HEK293T (cell line): Measurements from ENCODE around the gene MAST2.

ENCODE experiments used
- CTCF ChIA-PET: fragments of 350-600 bp; formaldehyde crosslinking; extraction: SDS; loops from one replicate; lab custom pipeline; 2021; ENCODE audit warnings: antibody characterized with exemption, inconsistent platforms; lab: Yijun Ruan, JAX
- POLR2A ChIA-PET: fragments of 350-600 bp; formaldehyde crosslinking; extraction: SDS; loops from one replicate; lab custom pipeline; 2020; ENCODE audit warnings: antibody characterized with exemption, inconsistent platforms; lab: Yijun Ruan, JAX
- DNase-seq: peaks from one replicate; pipeline ENCODE4 v3.0.0; 2012; ENCODE audit warnings: mixed read lengths; ENCODE audit errors: extremely low spot score
- ARNT ChIP-seq: fragments of 450-650 bp; IDR thresholded peaks from 2 replicates; pipeline ENCODE4 v1.6.1; 2017; ENCODE audit warnings: mild to moderate bottlenecking
- BHLHE40 ChIP-seq: fragments of 450-650 bp; IDR thresholded peaks from 2 replicates; pipeline ENCODE4 v1.6.1; 2016; ENCODE audit warnings: mild to moderate bottlenecking, moderate library complexity, borderline replicate concordance
- CTBP1 ChIP-seq: fragments of 450-650 bp; IDR thresholded peaks from 2 replicates; pipeline ENCODE4 v1.6.1; 2016; ENCODE audit warnings: borderline replicate concordance
- ELF4 ChIP-seq: fragments of 450-650 bp; IDR thresholded peaks from 2 replicates; pipeline ENCODE4 v1.6.1; 2017; ENCODE audit warnings: antibody characterized with exemption
- FOXA1 ChIP-seq: fragments of 450-650 bp; IDR thresholded peaks from 2 replicates; pipeline ENCODE4 v1.6.1; 2016; ENCODE audit warnings: mild to moderate bottlenecking
- FOXK2 ChIP-seq: fragments of 450-650 bp; IDR thresholded peaks from 2 replicates; pipeline ENCODE4 v1.6.1; 2016; ENCODE audit warnings: mild to moderate bottlenecking
- FOXM1 ChIP-seq: fragments of 450-650 bp; IDR thresholded peaks from 2 replicates; pipeline ENCODE4 v1.6.1; 2017; ENCODE audit warnings: mild to moderate bottlenecking, borderline replicate concordance
- HDGF ChIP-seq: fragments of 450-650 bp; IDR thresholded peaks from 2 replicates; pipeline ENCODE4 v1.6.1; 2017; ENCODE audit warnings: antibody characterized with exemption, borderline replicate concordance
- L3MBTL2 ChIP-seq: fragments of 450-650 bp; conservative IDR thresholded peaks from 2 replicates; pipeline ENCODE4 v1.6.1; 2016; ENCODE audit warnings: mild to moderate bottlenecking
- LEF1 ChIP-seq: fragments of 450-650 bp; IDR thresholded peaks from 2 replicates; pipeline ENCODE4 v1.6.1; 2017; ENCODE audit warnings: mild to moderate bottlenecking, borderline replicate concordance
- NFRKB ChIP-seq: fragments of 450-650 bp; IDR thresholded peaks from 2 replicates; pipeline ENCODE4 v1.6.1; 2016; ENCODE audit warnings: mild to moderate bottlenecking, moderate library complexity
- SP1 ChIP-seq: fragments of 450-650 bp; IDR thresholded peaks from 2 replicates; pipeline ENCODE4 v1.6.1; 2017
- SUZ12 ChIP-seq: fragments of 450-650 bp; IDR thresholded peaks from 2 replicates; pipeline ENCODE4 v1.6.1; 2016; ENCODE audit warnings: mild to moderate bottlenecking
- TARDBP ChIP-seq: fragments of 450-650 bp; IDR thresholded peaks from 2 replicates; pipeline ENCODE4 v1.6.1; 2016
- ZNF384 ChIP-seq: fragments of 450-650 bp; IDR thresholded peaks from 2 replicates; pipeline ENCODE4 v1.6.1; 2016
- TF ChIP-seq, protein P1 (sequence below): fragments of 450-650 bp; IDR thresholded peaks from 2 replicates; pipeline ENCODE4 v1.6.1; 2016

The MAST2 gene

DNA sequence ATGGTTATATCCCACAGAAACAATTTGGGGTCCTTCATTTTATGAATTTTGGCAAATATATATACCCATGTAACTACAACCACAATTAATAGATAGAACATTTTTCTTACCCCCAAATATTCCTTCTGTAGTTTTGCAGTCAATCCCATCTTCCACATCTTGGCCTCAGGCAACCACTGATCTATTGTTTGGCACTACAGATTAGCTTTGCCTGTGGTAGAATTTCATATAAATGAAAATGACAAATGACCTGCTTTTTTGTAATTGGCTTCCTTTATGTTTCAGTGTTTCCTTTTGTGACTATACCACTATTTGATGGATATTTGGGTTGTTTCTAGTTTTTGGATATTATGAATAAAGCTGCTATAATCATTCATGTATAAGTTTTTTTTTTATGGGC lies 91.5 kb downstream of the MAST2 start:
- CTCF ChIA-PET = no interaction called here
- DNase-seq = no peak
- TF ChIP-seq, protein P1, sequence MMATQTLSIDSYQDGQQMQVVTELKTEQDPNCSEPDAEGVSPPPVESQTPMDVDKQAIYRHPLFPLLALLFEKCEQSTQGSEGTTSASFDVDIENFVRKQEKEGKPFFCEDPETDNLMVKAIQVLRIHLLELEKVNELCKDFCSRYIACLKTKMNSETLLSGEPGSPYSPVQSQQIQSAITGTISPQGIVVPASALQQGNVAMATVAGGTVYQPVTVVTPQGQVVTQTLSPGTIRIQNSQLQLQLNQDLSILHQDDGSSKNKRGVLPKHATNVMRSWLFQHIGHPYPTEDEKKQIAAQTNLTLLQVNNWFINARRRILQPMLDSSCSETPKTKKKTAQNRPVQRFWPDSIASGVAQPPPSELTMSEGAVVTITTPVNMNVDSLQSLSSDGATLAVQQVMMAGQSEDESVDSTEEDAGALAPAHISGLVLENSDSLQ = no peak
- TF ChIP-seq CTBP1 (no peak), SP1 (no peak), HDGF (no peak), NFRKB (no peak), FOXK2 (no peak), ELF4 (no peak), SUZ12 (no peak), FOXM1 (no peak), ZNF384 (no peak)
- POLR2A ChIA-PET = no interaction called here

- CTCF ChIA-PET = no interaction called here
- no peak for DNase-seq
- POLR2A ChIA-PET = no interaction called here
- TF ChIP-seq, protein P1 = no peak
- no peak for TF ChIP-seq FOXM1
- TF ChIP-seq SP1 = no peak
- TF ChIP-seq LEF1 = no peak
- no peak for TF ChIP-seq SUZ12
- TF ChIP-seq TARDBP = no peak
- TF ChIP-seq ARNT = no peak
- TF ChIP-seq CTBP1 = no peak
- no peak for TF ChIP-seq FOXA1
- TF ChIP-seq HDGF = no peak
- TF ChIP-seq ELF4 = no peak
- TF ChIP-seq L3MBTL2 = no peak
- no peak for TF ChIP-seq BHLHE40
- no peak for TF ChIP-seq FOXK2
- TF ChIP-seq ZNF384 = no peak
Observed at GRCh38 chr1:45895406-45895805, 92.0 kb downstream of the MAST2 start.

GRCh38 chr1:45906883-45907282 lies 103.5 kb downstream of the MAST2 start:
- TF ChIP-seq ZNF384 (no peak), FOXA1 (no peak), L3MBTL2 (no peak), ELF4 (no peak), FOXM1 (no peak), SUZ12 (no peak), NFRKB (no peak), SP1 (no peak), LEF1 (no peak), FOXK2 (no peak), TARDBP (no peak), HDGF (no peak), ARNT (no peak), BHLHE40 (no peak)
- TF ChIP-seq, protein P1 = no peak
- CTCF ChIA-PET = interaction anchor here (0.6 kb wide), 2 partner anchors 15 to 44 kb away, joined by 3 read pairs; no protein-coding TSS in a partner anchor
- DNase-seq = no peak
- POLR2A ChIA-PET = no interaction called here

DNA sequence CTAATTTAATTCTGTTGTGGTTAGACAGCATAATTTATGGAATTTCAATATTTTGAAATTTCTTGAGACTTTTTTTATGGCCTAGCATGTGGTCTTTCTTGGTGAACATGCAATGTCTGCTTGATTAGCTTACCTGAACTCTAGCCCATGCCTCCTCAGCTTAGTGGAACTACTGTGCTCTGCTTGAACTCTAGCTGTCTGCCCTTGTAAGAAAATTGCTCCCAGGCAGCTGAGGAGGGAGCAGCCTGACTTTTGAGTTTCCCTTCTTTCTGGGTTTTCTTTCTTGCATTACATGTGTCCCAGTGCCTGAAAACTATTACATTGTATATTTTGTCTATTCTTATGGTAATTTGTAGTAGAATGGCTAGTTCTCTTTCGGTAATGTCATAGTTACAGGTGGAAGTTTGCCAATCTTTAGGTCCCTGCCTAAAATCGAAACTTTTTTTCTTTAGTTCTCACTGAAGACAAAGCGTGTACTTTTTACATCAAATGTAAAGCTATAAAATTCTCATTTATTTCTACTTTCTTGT lies 105.3 kb downstream of the MAST2 start:
- no peak for DNase-seq
- no peak for TF ChIP-seq ZNF384
- TF ChIP-seq BHLHE40 = no peak
- no peak for TF ChIP-seq LEF1
- TF ChIP-seq, protein P1 = no peak
- TF ChIP-seq FOXA1 = no peak
- TF ChIP-seq L3MBTL2 = no peak
- TF ChIP-seq FOXM1 = no peak
- TF ChIP-seq ARNT = no peak
- no peak for TF ChIP-seq ELF4
- TF ChIP-seq CTBP1 = no peak
- no peak for TF ChIP-seq FOXK2
- no peak for TF ChIP-seq HDGF
- TF ChIP-seq SP1 = no peak
- TF ChIP-seq SUZ12 = no peak
- no peak for TF ChIP-seq NFRKB
- TF ChIP-seq TARDBP = no peak
- POLR2A ChIA-PET = no interaction called here
- CTCF ChIA-PET = no interaction called here

DNA sequence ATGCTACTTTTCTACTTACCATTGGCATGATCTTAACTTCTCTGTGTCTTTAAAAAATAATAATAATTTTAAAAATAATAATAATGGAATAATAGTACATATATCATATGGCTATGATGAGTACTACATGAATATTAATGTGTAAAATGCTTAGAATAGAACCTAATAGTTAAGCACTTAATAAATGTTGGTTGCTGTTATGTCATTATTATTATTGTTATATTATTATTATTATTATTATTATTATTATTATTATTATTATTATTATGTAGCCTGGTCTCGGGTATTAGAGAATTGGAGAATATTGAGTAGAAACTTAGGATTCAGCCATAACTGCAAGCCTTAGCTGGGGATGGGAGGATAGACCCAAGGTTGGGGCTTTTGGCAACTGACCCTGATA lies 108.2 kb downstream of the MAST2 start:
- CTCF ChIA-PET = no interaction called here
- no peak for DNase-seq
- POLR2A ChIA-PET = no interaction called here
- no peak for TF ChIP-seq HDGF
- TF ChIP-seq SP1 = no peak
- no peak for TF ChIP-seq NFRKB
- TF ChIP-seq ARNT = no peak
- no peak for TF ChIP-seq SUZ12
- no peak for TF ChIP-seq TARDBP
- no peak for TF ChIP-seq CTBP1
- no peak for TF ChIP-seq L3MBTL2
